ENCODE results near the gene PPP1R12B. TPM values are rescaled to one million over a fixed set of nuclear protein-coding genes. Genes with fewer than 3 reads are reported as not detected.

The PPP1R12B gene
- total RNA-seq, 1 donor from 2014 or later: 18.5 TPM

DNA sequence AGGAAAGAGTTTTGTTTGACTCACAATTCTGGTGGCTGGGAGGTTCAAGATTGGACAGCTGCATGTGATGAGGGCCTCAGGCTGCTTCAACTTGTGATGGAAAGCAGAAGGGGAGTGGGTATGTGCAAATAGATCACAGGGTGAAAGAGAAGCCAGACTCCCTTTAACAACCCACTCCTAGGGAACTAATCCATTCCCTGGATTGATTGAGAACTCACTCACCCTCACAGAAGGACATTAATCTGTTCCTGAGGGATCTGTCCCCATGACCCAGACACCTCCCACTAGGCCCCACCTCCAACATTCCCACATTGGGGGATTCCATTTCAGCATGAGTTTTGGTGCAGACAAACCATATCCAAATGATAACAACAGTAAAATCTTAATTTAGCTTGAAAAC lies 32.3 kb upstream of the PPP1R12B start:
- Mint-ChIP-seq H3K27me3 (ENCODE audit: low read depth) (no peaks in the 10 kb centered on the region), H3K4me1 (no peaks in the 10 kb centered on the region), H3K9me3 (no peaks in the 10 kb centered on the region), H3K36me3 (ENCODE audit: low read depth) (no peaks in the 10 kb centered on the region), H3K27ac (ENCODE audit: unreplicated experiment) (no peak overlapping the region), H3K4me3 (no peak overlapping the region)
- TF ChIP-seq CTCF (conservative IDR thresholded peaks at IDR 0.05): no peak
- no peak for DNase-seq (ENCODE audit: low read depth, low spot score)

DNA sequence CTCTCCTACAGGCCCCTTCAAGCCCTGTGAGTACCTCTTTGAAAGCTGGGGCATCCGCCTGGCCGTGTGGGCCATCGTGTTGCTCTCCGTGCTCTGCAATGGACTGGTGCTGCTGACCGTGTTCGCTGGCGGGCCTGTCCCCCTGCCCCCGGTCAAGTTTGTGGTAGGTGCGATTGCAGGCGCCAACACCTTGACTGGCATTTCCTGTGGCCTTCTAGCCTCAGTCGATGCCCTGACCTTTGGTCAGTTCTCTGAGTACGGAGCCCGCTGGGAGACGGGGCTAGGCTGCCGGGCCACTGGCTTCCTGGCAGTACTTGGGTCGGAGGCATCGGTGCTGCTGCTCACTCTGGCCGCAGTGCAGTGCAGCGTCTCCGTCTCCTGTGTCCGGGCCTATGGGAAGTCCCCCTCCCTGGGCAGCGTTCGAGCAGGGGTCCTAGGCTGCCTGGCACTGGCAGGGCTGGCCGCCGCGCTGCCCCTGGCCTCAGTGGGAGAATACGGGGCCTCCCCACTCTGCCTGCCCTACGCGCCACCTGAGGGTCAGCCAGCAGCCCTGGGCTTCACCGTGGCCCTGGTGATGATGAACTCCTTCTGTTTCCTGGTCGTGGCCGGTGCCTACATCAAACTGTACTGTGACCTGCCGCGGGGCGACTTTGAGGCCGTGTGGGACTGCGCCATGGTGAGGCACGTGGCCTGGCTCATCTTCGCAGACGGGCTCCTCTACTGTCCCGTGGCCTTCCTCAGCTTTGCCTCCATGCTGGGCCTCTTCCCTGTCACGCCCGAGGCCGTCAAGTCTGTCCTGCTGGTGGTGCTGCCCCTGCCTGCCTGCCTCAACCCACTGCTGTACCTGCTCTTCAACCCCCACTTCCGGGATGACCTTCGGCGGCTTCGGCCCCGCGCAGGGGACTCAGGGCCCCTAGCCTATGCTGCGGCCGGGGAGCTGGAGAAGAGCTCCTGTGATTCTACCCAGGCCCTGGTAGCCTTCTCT lies 30.3 kb upstream of the PPP1R12B start:
- no peaks in the 10 kb centered on the region for H3K36me3 Mint-ChIP-seq (ENCODE audit: low read depth)
- H3K27ac Mint-ChIP-seq (ENCODE audit: unreplicated experiment): no peak overlapping the region

DNA sequence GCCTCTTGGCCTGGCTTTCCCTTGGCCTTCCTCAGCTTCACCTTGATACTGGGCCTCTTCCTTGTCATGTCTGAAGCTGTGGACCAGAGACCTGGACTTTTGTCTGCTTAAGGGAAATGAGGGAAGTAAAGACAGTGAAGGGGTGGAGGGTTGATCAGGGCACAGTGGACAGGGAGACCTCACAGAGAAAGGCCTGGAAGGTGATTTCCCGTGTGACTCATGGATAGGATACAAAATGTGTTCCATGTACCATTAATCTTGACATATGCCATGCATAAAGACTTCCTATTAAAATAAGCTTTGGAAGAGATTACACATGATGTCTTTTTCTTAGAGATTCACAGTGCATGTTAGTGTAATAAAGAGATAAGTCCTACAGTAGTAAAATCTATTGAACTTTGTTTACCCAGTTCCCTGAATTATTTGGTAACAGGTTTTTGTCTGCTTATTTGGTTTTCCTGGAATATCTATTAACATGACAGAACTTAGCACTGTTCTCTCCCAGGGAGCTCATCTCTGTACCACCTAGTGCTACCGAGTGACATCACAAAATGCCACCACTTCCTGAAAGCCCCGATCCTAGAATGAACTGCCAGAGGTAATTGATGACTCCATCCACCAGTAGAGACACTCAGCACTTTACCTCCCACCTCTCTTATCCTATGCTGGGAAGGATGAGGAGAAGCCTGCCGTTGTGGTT lies 29.0 kb upstream of the PPP1R12B start:
- H3K27me3 Mint-ChIP-seq (ENCODE audit: low read depth): no peaks in the 10 kb centered on the region
- no peaks in the 10 kb centered on the region for H3K9me3 Mint-ChIP-seq
- H3K36me3 Mint-ChIP-seq (ENCODE audit: low read depth): no peaks in the 10 kb centered on the region
- H3K4me3 Mint-ChIP-seq: no peak overlapping the region
- no peaks in the 10 kb centered on the region for H3K4me1 Mint-ChIP-seq
- no peak for TF ChIP-seq CTCF (conservative IDR thresholded peaks at IDR 0.05)
- no peak overlapping the region for H3K27ac Mint-ChIP-seq (ENCODE audit: unreplicated experiment)
- DNase-seq (ENCODE audit: low read depth, low spot score): no peak

More for the DNA sequence above, 30.3 kb upstream of the PPP1R12B start:
- Mint-ChIP-seq H3K4me3 (no peak overlapping the region), H3K4me1 (no peaks in the 10 kb centered on the region), H3K27me3 (ENCODE audit: low read depth) (no peaks in the 10 kb centered on the region), H3K9me3 (no peaks in the 10 kb centered on the region)
- no peak for DNase-seq (ENCODE audit: low read depth, low spot score)
- no peak for TF ChIP-seq CTCF (conservative IDR thresholded peaks at IDR 0.05)

DNA sequence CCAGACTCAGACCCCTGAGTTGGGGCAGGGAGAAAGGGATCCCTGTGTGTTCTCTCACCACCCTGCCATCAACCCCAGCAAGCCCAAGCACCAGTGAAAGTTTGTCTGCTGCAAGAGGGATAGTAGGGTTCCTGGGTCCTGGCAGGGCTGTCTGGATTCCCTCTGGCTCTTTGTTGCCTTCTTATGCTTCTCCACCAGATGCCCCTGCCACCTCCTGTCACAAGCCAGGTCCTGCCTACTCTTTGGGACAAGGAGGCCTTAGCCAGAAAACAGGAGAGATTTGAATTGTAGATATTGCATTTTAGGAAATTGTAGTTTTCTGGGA lies 28.5 kb upstream of the PPP1R12B start:
- no peak for DNase-seq (ENCODE audit: low read depth, low spot score)
- Mint-ChIP-seq H3K27ac (ENCODE audit: unreplicated experiment) (no peak overlapping the region), H3K4me1 (no peaks in the 10 kb centered on the region), H3K27me3 (ENCODE audit: low read depth) (no peaks in the 10 kb centered on the region), H3K9me3 (no peaks in the 10 kb centered on the region), H3K36me3 (ENCODE audit: low read depth) (no peaks in the 10 kb centered on the region), H3K4me3 (no peak overlapping the region)
- TF ChIP-seq CTCF (conservative IDR thresholded peaks at IDR 0.05): no peak

GRCh38 chr1:202323731-202324130 lies 24.8 kb upstream of the PPP1R12B start:
- Mint-ChIP-seq H3K27ac (ENCODE audit: unreplicated experiment) (no peak overlapping the region), H3K4me1 (no peaks in the 10 kb centered on the region), H3K4me3 (no peak overlapping the region), H3K36me3 (ENCODE audit: low read depth) (peaks cover 2% of the 10 kb centered on the region), H3K27me3 (ENCODE audit: low read depth) (no peaks in the 10 kb centered on the region), H3K9me3 (no peaks in the 10 kb centered on the region)
- TF ChIP-seq CTCF (conservative IDR thresholded peaks at IDR 0.05): no peak
- no peak for DNase-seq (ENCODE audit: low read depth, low spot score)
